CD14-positive monocyte (primary cell): ENCODE measurements around the gene EPS8L3. TPM values are rescaled to one million over a fixed set of nuclear protein-coding genes. Genes with fewer than 3 reads are reported as not detected.

ENCODE experiments used
- DNase-seq, 3 donors: peaks; one replicate each; pipeline ENCODE4 v3.0.0-alpha.2; 2011 to 2022
- H2AFZ ChIP-seq: 2 replicates; pipeline ENCODE4 v1.6.0; 2012; ENCODE audit warnings: mild to moderate bottlenecking, low read depth, low read length, inconsistent platforms; ENCODE audit not compliant: insufficient read depth, poor library complexity, severe bottlenecking
- H3K27ac ChIP-seq, 2 donors: 1 replicate in 1 of 2; 2 replicates in 1 of 2; pipeline ENCODE4 v1.5.1; 2012 to 2013; ENCODE audit warnings: low read length in 2 of 2, control low read depth in 1 of 2, inconsistent platforms in 1 of 2, low read depth in 1 of 2, mild to moderate bottlenecking in 1 of 2
- H3K27me3 ChIP-seq, 2 donors: one replicate each; pipeline versions ENCODE4 v1.6.0 to v1.6.1; 2011 to 2013; ENCODE audit warnings: low read length in 2 of 2; ENCODE audit not compliant: control insufficient read depth in 2 of 2, insufficient read depth in 2 of 2
- H3K36me3 ChIP-seq, 2 donors: replicated peaks in 1 of 2; 1 replicate in 1 of 2; 2 replicates in 1 of 2; pipeline versions ENCODE4 v1.5.1 to v1.6.1; 2012 to 2013; ENCODE audit warnings: low read length in 2 of 2, control low read depth in 1 of 2, inconsistent platforms in 1 of 2, mild to moderate bottlenecking in 1 of 2; ENCODE audit not compliant: insufficient read depth in 2 of 2, control insufficient read depth in 1 of 2
- H3K4me1 ChIP-seq, 2 donors: 1 replicate in 1 of 2; 2 replicates in 1 of 2; pipeline versions ENCODE4 v1.5.1 to v1.6.1; 2012 to 2013; ENCODE audit warnings: low read length in 2 of 2, control low read depth in 1 of 2, inconsistent platforms in 1 of 2, mild to moderate bottlenecking in 1 of 2, moderate library complexity in 1 of 2; ENCODE audit not compliant: insufficient read depth in 2 of 2, control insufficient read depth in 1 of 2
- H3K4me2 ChIP-seq: replicated peaks from 2 replicates; pipeline ENCODE3; 2012; ENCODE audit warnings: low read length, moderate library complexity, mild to moderate bottlenecking; ENCODE audit not compliant: poor library complexity, severe bottlenecking; ENCODE audit errors: extremely low read depth
- H3K4me3 ChIP-seq, 3 experiments: fragments of 200-600 bp in 1 of 3; sonication (generic) in 1 of 3; replicated peaks in 1 of 3; 1 replicate in 2 of 3; 2 replicates in 1 of 3; pipeline ENCODE4 v1.5.1; 2011 to 2013; ENCODE audit warnings: low read length in 3 of 3, mild to moderate bottlenecking in 3 of 3, control low read depth in 2 of 3, low read depth in 2 of 3, inconsistent platforms in 1 of 3, moderate library complexity in 1 of 3
- H3K79me2 ChIP-seq: 2 replicates; pipeline ENCODE4 v1.6.0; 2012; ENCODE audit warnings: mild to moderate bottlenecking, control low read depth, inconsistent platforms, low read length, moderate library complexity; ENCODE audit not compliant: insufficient read depth
- H3K9ac ChIP-seq: 2 replicates; pipeline ENCODE4 v1.6.0; 2017; ENCODE audit warnings: low read length, mild to moderate bottlenecking; ENCODE audit not compliant: insufficient read depth, poor library complexity, severe bottlenecking
- H3K9me3 ChIP-seq, 2 donors: replicated peaks in 1 of 2; 1 replicate in 1 of 2; 2 replicates in 1 of 2; pipeline versions ENCODE4 v1.5.1 to v1.6.1; 2012 to 2013; ENCODE audit warnings: low read length in 2 of 2, control low read depth in 1 of 2; ENCODE audit not compliant: control insufficient read depth in 1 of 2, insufficient read depth in 1 of 2
- H4K20me1 ChIP-seq: 2 replicates; pipeline ENCODE4 v1.6.0; 2012; ENCODE audit warnings: mild to moderate bottlenecking, low read length, control low read depth, moderate library complexity; ENCODE audit not compliant: insufficient read depth
- H3K27ac Mint-ChIP-seq, 7 donors: one replicate each; pipeline ENCODE4 v1.8.0; 2020; ENCODE audit warnings: mild to moderate bottlenecking in 7 of 7, mixed read lengths in 7 of 7, moderate library complexity in 6 of 7, inconsistent platforms in 2 of 7
- H3K27me3 Mint-ChIP-seq, 3 donors: one replicate each; pipeline ENCODE4 v1.8.0; 2021 to 2022; ENCODE audit warnings: low read depth in 3 of 3, mild to moderate bottlenecking in 3 of 3, mixed read lengths in 3 of 3, moderate library complexity in 3 of 3, inconsistent platforms in 1 of 3
- H3K36me3 Mint-ChIP-seq, 2 donors: one replicate each; pipeline ENCODE4 v1.8.0; 2020; ENCODE audit warnings: mixed read lengths in 2 of 2, inconsistent platforms in 1 of 2, mild to moderate bottlenecking in 1 of 2
- H3K4me1 Mint-ChIP-seq: one replicate; pipeline ENCODE4 v1.8.0; 2020; ENCODE audit warnings: mild to moderate bottlenecking, mixed read lengths
- H3K4me3 Mint-ChIP-seq, 2 donors: one replicate each; pipeline ENCODE4 v1.8.0; 2020; ENCODE audit warnings: mild to moderate bottlenecking in 2 of 2, mixed read lengths in 2 of 2, moderate library complexity in 1 of 2
- H3K9me3 Mint-ChIP-seq, 7 donors: one replicate each; pipeline ENCODE4 v1.8.0; 2020 to 2022; ENCODE audit warnings: mixed read lengths in 7 of 7, mild to moderate bottlenecking in 6 of 7, moderate library complexity in 6 of 7, inconsistent platforms in 2 of 7
- WGBS: methylation state at CpG from one replicate; pipeline ENCODE4 v1.1.5; 2013; ENCODE audit warnings: missing lambda C conversion rate; ENCODE audit not compliant: insufficient coverage; 5-methylcytosine and 5-hydroxymethylcytosine counted together
- intact Hi-C, 2 donors: fragments of 100-400 bp; cut with micrococcal nuclease; formaldehyde crosslinking; loops; one replicate each; pipeline versions ENCODE4 v1.15.0 to v1.15.1; 2023
- polyA plus RNA-seq, 3 donors: library from polyadenylated mRNA; depleted of rRNA in 1 of 3; unstranded in 2 of 3; stranded (reverse) in 1 of 3; fragments of 300-500 nt in 2 of 3; fragments of >200 nt in 1 of 3; fragmentation: Illumina TruSeq in 2 of 3; gene quantifications; 1 replicate in 2 of 3; 2 replicates in 1 of 3; pipeline ENCODE4 v1.2.3, GENCODE V29; 2012 to 2021
- TF ChIP-seq, protein P1 (sequence below): fragments of 200-600 bp; IDR thresholded peaks from one replicate; pipeline ENCODE4 v1.8.0; 2022; ENCODE audit warnings: antibody characterized with exemption, mild to moderate bottlenecking

Gene EPS8L3
- polyA plus RNA-seq, 3 donors, result not detected

DNA sequence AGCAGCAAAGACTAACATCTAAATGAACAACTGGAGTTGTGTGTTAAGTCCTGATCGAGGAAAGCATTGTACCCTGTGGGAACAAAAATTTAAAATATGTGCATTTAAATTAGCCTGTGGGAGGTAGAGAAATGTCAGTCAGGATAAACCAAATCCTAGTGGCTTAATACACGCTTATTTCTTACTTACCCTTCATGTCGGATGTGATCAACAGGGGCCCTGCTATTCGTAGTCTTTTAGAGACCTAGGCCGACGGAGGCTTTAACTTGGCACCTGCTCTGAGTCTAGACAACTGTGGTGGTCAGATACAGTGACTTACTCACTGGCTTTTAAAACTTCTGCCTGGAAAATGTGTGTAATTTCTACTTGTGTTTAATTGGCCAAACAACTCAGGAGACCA, 33.1 kb downstream of the EPS8L3 start:
- no CpG with 5 or more reads among the region's 6 CpGs for WGBS
- intact Hi-C loops, result no loop called here
- H3K27me3 Mint-ChIP-seq, result peaks cover 4 to 7% (median 5%) of the 10 kb centered on the region in 3 donors
- H3K36me3 Mint-ChIP-seq, result no peaks in the 10 kb centered on the region
- H3K27ac Mint-ChIP-seq, result no peak overlapping the region
- Histone ChIP-seq H3K4me3 (no peak overlapping the region), H3K79me2 (no peaks in the 10 kb centered on the region), H3K4me1 (no peaks in the 10 kb centered on the region), H3K9ac (no peak overlapping the region), H3K9me3 (peaks cover 0 to 6% of the 10 kb centered on the region in 2 donors), H3K36me3 (no peaks in the 10 kb centered on the region), H3K4me2 (no peak overlapping the region), H2AFZ (no peak overlapping the region), H4K20me1 (no peaks in the 10 kb centered on the region), H3K27me3 (peaks cover 0 to 2% of the 10 kb centered on the region in 2 donors), H3K27ac (no peak overlapping the region)
- H3K4me1 Mint-ChIP-seq, result peaks cover 2% of the 10 kb centered on the region
- TF ChIP-seq, protein P1, sequence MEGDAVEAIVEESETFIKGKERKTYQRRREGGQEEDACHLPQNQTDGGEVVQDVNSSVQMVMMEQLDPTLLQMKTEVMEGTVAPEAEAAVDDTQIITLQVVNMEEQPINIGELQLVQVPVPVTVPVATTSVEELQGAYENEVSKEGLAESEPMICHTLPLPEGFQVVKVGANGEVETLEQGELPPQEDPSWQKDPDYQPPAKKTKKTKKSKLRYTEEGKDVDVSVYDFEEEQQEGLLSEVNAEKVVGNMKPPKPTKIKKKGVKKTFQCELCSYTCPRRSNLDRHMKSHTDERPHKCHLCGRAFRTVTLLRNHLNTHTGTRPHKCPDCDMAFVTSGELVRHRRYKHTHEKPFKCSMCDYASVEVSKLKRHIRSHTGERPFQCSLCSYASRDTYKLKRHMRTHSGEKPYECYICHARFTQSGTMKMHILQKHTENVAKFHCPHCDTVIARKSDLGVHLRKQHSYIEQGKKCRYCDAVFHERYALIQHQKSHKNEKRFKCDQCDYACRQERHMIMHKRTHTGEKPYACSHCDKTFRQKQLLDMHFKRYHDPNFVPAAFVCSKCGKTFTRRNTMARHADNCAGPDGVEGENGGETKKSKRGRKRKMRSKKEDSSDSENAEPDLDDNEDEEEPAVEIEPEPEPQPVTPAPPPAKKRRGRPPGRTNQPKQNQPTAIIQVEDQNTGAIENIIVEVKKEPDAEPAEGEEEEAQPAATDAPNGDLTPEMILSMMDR, result no peak
- no peak for DNase-seq
- H3K9me3 Mint-ChIP-seq, result peaks cover 0 to 8% (median 3%) of the 10 kb centered on the region in 7 donors
- no peak overlapping the region for H3K4me3 Mint-ChIP-seq

- Mint-ChIP-seq H3K4me1 (peaks cover 2% of the 10 kb centered on the region), H3K27ac (no peak overlapping the region), H3K9me3 (peaks cover 0 to 8% (median 2%) of the 10 kb centered on the region in 7 donors), H3K27me3 (peaks cover 4 to 6% (median 5%) of the 10 kb centered on the region in 3 donors), H3K4me3 (no peak overlapping the region), H3K36me3 (no peaks in the 10 kb centered on the region)
- Histone ChIP-seq H3K9ac (no peak overlapping the region), H3K9me3 (peaks cover 0 to 6% of the 10 kb centered on the region in 2 donors), H3K4me2 (no peak overlapping the region), H3K79me2 (no peaks in the 10 kb centered on the region), H4K20me1 (no peaks in the 10 kb centered on the region), H2AFZ (no peak overlapping the region), H3K4me3 (no peak overlapping the region), H3K4me1 (no peaks in the 10 kb centered on the region), H3K27ac (no peak overlapping the region), H3K27me3 (peaks cover 0 to 2% of the 10 kb centered on the region in 2 donors), H3K36me3 (no peaks in the 10 kb centered on the region)
- 85% methylated on average over 4 of the region's 7 CpGs for WGBS
- DNase-seq, result no peak
- TF ChIP-seq, protein P1, result no peak
- intact Hi-C loops, result no loop called here
Measured at GRCh38 chr1:109728870-109729269, 34.9 kb downstream of the EPS8L3 start.
